Measurements from ENCODE around the gene CISD3.
A peak's percentile ranks its signal among the peaks of the same experiment; 100 is the strongest.
"Not testable (repeated sequence)": the region's sequence is repeated elsewhere in the genome, so short reads cannot be mapped to it uniquely, and the experiment has no call there.

The CISD3 gene

GRCh38 chr17:38709104-38709820, 20.9 kb upstream of the CISD3 start:
- DNase-seq, result no peak

GRCh38 chr17:38709864-38710603, 20.1 kb upstream of the CISD3 start:
- DNase-seq, result no peak

DNA sequence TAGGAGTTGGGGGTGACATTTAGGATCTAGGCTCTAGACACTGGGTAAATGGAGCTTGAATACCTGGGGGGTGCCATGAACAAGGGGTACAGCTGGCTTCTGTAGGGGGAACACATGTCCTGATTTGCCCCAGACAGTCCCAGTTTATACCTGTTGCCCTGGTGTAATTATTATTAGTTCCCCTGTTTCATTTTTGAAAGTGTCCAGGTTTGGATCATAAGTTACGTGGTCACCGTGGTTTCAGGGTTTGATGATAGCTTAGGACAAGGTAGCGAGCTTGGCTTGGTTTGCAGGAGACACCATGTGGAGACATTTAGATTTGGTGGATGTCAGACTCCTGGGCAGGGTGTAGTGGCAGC, 19.6 kb upstream of the CISD3 start:
- DNase-seq, result no peak

- no peak for DNase-seq
These were observed 19.2 kb upstream of the CISD3 start for GRCh38 chr17:38710985-38711384.

- DNase-seq, result no peak
These were observed 18.2 kb upstream of the CISD3 start for GRCh38 chr17:38711792-38712571.

- DNase-seq, result no peak
These were observed 17.5 kb upstream of the CISD3 start for GRCh38 chr17:38712593-38712992.

- DNase-seq, result no peak
These were observed 16.6 kb upstream of the CISD3 start for GRCh38 chr17:38713456-38714075.

DNA sequence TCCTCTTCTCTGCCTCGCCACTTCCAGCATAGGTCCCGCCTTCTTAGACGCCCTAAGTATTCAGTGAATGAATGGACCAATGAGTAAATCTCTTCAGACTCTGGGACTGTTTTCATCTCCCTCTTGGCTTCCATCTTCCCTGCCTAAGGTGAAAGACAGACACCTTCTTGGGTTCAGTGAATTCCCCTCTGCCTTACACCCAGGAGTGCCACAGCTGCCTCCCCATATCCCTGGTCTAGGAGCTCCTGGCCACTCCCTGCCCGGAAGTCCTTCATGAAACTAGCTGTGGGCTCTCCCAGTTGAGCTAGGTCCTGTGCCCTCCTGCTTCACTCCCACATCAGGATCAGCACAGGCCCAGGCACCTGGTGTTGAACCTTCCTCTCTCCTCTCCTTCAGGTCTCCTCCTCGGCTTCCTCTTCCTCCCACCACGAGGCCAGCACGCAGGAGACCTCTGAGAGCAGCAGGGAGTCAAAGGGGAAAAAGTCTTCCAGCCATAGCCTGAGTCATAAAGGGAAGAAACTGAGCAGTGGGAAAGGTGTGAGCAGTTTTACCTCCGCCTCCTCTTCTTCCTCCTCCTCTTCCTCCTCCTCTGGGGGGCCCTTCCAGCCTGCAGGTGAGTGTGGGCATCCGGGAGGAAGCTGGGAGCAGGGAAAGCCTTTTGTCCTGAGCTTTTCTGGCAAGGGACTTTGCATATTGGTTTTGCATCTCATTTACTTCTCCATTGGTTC, 14.8 kb upstream of the CISD3 start:
- no peak for DNase-seq

DNA sequence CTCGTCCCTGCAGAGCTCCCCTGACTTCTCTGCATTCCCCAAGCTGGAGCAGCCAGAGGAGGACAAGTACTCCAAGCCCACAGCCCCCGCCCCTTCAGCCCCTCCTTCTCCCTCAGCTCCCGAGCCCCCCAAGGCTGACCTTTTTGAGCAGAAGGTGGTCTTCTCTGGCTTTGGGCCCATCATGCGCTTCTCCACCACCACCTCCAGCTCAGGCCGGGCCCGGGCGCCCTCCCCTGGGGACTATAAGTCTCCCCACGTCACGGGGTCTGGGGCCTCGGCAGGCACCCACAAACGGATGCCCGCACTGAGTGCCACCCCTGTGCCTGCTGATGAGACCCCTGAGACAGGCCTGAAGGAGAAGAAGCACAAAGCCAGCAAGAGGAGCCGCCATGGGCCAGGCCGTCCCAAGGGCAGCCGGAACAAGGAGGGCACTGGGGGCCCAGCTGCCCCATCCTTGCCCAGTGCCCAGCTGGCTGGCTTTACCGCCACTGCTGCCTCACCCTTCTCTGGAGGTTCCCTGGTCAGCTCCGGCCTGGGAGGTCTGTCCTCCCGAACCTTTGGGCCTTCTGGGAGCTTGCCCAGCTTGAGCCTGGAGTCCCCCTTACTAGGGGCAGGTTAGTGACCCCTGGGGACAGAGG, 13.7 kb upstream of the CISD3 start:
- no peak for DNase-seq

DNA sequence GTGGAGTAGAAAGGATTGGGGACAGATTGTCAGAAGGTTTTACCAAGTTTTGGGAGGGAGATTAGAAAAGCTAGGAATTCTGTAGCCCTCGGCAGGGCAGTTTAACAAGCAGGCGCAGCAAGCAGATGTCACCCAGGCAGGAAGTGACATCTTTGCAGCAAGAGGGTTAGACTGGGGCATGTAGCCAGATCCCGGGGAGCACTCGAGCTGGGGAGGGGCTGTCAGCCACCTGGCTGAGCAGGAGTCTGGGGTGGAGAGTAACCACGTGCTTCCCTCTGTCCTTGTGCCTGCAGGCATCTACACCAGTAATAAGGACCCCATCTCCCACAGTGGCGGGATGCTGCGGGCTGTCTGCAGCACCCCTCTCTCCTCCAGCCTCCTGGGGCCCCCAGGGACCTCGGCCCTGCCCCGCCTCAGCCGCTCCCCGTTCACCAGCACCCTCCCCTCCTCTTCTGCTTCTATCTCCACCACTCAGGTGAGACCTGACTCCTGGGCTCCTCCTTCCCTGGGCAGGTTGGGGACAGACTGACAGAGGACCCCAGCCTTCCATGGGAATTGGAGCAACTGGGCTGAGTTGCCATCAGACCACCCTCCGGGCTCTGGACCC, 12.9 kb upstream of the CISD3 start:
- DNase-seq, result no peak

DNA sequence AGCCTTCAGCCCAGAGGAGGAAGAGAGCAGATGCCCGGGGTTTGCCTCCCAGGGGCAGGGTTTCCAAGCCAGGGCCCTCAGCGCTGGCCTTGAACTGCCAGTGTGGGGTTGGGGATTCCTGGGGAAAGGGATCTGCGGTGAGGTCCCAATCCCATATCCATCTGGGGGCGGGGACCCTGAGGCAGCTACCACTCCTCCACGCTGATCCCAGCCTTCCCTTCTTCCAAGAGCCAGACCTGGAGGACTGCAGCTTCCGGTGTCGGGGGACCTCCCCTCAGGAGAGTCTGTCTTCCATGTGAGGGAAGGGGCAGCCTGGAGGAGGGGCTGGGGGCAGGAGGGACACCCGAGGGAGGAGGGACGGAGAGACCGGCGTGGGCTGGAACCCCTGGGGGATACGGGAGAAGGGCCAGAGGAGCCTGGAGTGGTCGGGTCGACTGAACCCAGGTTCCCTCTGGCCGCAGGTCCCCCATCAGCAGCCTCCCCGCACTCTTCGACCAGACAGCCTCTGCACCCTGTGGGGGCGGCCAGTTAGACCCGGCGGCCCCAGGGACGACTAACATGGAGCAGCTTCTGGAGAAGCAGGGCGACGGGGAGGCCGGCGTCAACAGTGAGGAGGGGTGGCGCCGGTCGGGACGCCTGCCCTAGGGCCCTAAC, 10.7 kb upstream of the CISD3 start:
- no peak for DNase-seq

DNA sequence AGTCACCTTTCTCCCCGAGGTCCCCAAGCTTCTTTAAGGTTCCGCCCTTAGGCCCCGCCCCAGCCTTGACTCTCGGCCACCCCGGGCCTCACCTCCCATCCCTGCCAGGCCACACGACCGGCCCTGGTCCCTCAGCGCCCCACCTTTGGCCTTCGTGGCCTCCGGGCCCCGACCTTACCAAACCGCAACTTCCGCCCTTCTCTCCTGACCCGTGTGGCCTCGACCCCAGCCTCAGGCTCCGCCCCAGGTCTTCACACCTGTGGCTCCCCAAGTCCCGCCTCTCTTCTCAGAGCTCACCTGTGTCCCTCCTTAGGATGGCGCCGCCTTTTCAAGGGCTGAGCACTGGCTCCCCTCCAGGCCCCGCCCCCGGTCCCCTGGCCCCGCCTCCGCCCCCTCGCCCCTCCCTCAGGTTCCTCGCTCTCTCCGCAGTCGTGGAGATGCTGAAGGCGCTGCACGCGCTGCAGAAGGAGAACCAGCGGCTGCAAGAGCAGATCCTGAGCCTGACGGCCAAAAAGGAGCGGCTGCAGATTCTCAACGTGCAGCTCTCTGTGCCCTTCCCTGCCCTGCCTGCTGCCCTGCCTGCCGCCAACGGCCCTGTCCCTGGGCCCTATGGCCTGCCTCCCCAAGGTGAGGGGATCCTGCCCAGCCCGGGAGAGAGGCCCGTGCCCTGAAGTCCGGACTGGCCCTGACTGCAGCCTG, 10.0 kb upstream of the CISD3 start:
- no peak for DNase-seq

DNA sequence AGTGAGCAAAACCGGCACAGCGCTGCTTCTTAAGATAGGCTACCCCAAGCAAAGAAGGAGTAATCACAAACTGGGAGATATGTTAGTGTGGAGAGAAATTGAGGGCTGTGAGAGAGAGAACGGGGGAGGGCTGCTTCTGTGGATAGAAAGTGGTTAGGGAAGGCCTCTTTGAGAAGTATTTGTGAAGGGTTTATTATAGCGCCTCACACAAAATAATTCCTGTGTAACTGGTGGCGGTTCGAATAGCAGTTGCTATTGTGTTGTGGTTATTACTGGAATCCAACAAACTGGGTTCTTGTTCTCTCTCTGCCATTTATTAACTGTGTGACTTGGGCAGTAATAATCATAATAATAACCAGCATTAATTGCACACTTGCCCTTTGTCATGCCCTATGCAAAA, 9.2 kb upstream of the CISD3 start:
- no peak for DNase-seq

GRCh38 chr17:38721802-38722201, 8.3 kb upstream of the CISD3 start:
- no peak for DNase-seq

DNA sequence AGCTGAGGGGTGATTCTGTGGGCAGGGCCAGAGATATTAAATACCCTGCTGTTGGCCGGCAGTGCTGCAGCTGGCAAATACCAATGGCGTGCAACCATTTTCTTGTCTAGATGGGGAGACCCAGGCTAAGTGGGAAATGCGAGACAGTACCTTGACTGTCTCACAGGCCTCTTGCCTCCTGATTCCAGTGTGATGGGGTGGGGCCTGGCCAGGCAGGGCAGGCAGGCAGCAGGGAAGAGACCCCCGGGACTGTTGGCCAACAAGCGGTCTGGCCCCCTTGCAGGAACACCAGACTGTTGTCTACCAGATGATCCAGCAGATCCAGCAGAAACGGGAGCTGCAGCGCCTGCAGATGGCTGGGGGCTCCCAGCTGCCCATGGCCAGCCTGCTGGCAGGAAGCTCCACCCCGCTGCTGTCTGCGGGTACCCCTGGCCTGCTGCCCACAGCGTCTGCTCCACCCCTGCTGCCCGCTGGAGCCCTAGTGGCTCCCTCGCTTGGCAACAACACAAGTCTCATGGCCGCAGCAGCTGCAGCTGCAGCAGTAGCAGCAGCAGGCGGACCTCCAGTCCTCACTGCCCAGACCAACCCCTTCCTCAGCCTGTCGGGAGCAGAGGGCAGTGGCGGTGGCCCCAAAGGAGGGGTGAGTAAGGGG, 5.7 kb upstream of the CISD3 start:
- DNase-seq, result peak; percentile 76

DNA sequence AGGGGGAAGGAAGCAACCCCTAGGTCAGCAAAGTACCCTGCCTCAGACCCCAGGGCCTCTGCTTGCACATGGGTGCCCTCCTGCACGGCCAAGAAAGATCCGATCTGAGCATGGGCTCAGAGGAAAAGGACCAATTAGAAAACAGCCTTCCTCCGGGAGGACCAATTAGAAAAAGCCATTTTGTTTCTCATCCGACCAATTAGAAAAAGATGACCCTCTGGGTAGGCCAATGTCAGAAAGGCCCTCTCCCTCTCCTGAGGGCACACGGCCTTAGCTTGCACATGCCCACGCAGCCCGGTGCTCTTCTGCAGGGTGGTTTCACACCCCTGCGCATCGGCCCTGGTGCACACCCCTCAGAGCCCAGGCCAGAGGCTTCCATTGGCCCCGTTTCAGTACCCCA, 5.1 kb upstream of the CISD3 start:
- DNase-seq, result no peak

DNA sequence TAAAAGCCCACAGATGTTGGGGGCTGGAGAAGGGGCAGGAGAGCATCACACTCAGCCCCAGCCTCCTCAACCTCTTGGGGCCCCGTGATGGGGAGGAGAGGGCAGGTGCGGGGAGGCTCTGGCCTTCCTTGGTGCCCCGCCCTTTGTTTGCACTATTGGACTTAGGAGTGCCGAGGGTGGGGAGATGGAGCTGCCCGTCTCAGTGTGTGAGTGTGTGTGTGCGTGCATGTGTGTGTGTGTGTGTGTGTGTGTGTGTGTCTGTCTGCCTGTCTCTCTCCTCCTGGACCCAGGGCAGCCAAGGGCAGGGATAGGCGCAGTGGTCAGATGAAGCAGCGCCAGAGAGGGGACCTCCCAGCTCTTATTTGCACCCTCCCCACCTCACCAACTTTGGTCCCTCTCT, 4.0 kb upstream of the CISD3 start:
- DNase-seq, result not testable (repeated sequence)

DNA sequence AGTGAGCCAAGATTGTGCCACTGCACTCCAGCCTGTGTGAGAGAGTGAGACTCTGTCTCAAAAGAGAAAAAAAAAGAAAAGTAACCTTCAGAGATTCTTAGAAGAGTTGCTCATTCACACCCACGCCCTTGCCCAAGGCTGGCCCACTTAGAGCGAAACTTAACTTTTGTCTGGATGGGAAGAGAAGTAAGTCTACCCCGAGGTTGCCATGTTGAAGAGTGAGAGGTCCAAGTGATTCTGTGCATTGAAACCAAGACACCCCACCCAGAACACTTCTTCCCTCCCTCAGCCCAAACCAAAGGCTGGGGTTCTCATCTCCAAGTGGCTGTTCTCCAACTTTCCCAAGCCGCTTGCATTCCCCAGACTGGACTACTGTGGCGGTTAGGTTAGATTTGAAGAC, 2.4 kb upstream of the CISD3 start:
- no peak for DNase-seq

GRCh38 chr17:38728290-38728831, 1.8 kb upstream of the CISD3 start:
- no peak for DNase-seq

GRCh38 chr17:38729368-38729885, 714 bp upstream of the CISD3 start:
- no peak for DNase-seq

Measured in NCI-H774 (cell line).